ENCODE data around the gene LHPP. TPM values are rescaled to one million over a fixed set of nuclear protein-coding genes. Genes with fewer than 3 reads are reported as not detected.

Gene LHPP
- polyA plus RNA-seq, 3 donors = 19.1 to 24.0 (median 20.0) TPM

GRCh38 chr10:124469956-124470484 is 8.4 kb downstream of the LHPP start:
- no peak for DNase-seq (ENCODE audit: low read depth in 3 of 3, low spot score in 2 of 3)

DNA sequence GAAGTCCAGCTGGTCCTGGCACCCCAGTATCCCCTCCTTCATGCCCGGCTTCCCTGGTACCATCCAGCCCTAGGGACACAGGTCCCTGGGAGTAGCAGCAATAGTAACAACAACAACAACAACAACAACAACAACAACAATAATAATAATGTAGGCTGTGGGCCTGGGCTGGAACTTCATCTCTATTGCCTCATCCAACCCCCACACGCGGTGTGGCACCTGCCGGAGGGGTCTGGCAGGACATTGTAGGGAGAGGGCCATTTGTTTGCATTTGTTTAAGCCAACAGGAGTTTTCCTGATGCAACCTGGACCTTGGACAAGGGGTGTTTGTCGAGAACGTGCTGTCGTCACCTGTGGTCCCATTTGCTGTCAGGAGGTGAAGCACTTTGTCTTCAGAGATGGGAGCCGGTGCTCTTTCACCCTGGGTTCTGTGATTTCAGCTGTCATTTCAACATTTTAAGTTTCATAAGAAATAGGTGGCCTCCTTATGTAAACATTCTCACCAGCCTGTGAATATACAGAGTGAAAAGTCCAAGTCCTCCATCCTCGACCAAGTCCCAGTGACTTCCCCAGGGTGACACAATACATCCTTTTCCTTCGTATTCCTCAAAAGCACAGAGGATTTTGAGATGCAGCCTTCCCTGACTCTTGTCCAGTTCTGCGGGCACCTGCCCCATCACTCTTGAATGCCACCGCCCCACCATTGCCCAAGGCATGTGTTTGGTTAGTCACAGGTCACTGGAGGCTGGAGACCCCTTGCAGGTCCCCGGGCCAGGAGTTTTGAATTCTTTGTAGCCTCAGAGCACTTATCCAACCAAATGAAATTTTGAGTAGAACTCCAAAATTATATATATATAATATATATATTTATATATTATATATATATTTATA is 9.2 kb downstream of the LHPP start:
- no peak for DNase-seq (ENCODE audit: low read depth in 3 of 3, low spot score in 2 of 3)

DNA sequence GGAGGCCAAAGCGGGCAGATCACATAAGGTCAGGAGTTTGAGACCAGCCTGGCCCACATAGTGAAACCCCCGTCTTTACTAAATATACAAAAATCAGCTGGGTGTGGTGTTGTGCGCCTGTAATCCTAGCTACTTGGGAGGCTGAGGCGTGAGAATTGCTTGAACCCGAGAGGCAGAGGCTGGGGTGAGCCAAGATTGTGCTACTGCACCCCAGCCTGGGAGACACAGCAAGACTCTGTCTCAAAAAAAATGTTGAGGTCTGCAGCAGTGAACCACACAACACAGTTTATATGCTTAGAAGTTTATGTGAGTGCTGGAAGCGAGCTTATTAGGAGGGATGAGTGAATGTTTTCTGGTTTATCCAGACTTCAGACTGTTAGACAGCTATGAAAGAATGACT is 10.4 kb downstream of the LHPP start:
- no peak for DNase-seq (ENCODE audit: low read depth in 3 of 3, low spot score in 2 of 3)

GRCh38 chr10:124473070-124473469 is 11.4 kb downstream of the LHPP start:
- no peak for DNase-seq (ENCODE audit: low read depth in 3 of 3, low spot score in 2 of 3)

DNA sequence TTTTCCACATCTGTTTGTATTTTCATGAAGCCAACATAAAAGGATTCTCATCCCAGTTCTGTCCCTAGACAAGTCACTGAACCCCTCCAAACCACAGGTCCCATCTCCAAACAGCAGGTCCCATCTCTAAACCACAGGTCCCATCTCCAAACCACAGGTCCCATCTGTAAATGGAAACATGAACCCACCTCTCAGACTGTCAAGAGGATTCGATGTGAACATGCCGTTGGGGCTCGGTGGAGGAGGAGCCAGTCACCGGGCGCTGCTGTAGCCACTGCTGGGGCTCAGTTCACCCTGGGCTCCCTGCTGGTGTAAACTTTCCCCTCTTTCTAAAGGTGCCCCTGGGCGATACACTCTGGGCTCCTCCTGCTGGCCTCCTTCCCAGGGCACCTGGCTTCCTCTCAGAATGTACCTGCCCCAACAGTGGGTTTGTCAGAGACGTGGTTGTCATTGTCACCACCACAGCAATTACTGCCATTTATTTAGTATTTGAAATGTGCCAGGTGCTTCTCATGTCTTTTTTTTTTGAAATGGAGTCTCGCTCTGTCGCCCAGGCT is 13.0 kb downstream of the LHPP start:
- no peak for DNase-seq (ENCODE audit: low read depth in 3 of 3, low spot score in 2 of 3)

DNA sequence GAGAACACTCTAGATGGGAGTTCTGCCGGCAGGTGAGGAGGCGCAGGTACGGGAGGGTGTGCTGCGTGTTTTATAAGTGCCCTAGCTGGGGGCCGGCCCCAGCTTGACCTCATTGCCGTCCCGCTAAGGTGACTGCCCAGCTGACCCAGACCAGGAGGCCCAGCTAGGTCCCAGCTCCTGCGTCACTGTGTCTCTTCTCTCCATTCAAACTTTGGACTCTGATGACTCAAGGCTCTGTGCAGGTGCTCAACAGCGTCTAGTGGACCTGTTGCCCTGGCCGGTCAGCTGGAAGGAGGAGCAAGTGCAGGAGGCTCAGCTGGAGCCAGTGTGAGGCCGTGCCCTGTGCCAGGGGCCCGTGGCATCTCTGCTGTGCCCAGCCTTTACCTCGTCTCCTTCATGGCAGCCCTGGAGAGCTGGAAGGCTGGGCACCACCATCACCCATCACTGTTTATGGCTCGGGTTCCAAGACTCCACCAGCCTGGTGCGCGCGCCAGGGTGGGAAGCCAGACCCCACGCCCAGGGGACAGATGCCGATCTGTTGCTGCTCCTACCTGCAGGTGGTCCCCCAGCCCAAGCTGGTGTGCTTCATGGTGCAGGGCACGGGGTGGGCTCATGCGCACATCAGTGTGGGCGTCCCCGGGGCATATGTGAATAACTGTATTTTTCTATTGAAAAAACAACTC is 14.6 kb downstream of the LHPP start:
- DNase-seq (ENCODE audit: low read depth in 3 of 3, low spot score in 2 of 3) = no peak

GRCh38 chr10:124477614-124478363 is 16.2 kb downstream of the LHPP start:
- no peak for DNase-seq (ENCODE audit: low read depth in 3 of 3, low spot score in 2 of 3)

DNA sequence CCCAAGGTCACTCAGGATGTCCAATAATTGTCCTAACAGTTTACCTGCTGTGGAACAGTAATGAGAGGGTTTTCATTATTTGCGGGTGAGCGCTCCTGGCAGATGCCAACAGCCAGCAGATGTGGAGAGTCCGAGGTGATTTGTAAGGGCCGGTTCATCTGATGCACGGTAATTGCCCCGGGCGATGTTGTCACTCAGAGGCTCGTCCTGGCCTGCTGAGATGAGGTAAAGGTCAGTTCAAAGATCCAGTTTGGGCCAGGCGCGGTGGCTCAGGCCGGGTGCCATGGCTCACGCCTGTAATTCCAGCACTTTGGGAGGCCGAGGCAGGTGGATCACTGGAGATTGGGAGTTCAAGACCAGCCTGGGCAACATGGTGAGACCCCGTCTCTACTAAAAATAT is 16.9 kb downstream of the LHPP start:
- DNase-seq (ENCODE audit: low read depth in 3 of 3, low spot score in 2 of 3) = no peak

DNA sequence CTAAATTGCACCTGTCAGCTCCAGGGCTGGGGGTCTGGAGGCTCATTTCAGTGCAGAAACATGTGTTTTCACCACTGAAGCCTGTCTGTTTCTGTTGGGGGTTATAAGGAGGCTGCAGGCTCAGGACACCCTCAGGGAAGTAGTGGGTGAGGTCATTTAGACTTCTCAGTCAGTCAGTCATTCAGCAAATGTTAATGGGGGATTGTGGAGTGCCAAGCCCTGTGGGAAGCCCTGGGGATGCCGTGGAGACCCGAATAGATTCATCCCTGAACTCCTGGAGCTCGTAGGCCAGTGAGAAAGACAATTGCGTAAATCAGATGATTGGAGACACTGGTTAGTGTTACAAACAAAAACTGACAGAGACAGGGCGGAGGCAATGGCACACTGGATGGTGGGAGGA is 19.2 kb downstream of the LHPP start:
- DNase-seq (ENCODE audit: low read depth in 3 of 3, low spot score in 2 of 3) = no peak

- no peak for DNase-seq (ENCODE audit: low read depth in 3 of 3, low spot score in 2 of 3)
Observed at GRCh38 chr10:124481717-124482116, 20.1 kb downstream of the LHPP start.

- no peak for DNase-seq (ENCODE audit: low read depth in 3 of 3, low spot score in 2 of 3)
Observed at GRCh38 chr10:124482236-124482800, 20.7 kb downstream of the LHPP start.

- no peak for DNase-seq (ENCODE audit: low read depth in 3 of 3, low spot score in 2 of 3)
Observed at GRCh38 chr10:124482876-124483275, 21.3 kb downstream of the LHPP start.

- DNase-seq (ENCODE audit: low read depth in 3 of 3, low spot score in 2 of 3) = no peak
Observed at GRCh38 chr10:124484031-124484430, 22.4 kb downstream of the LHPP start.

- DNase-seq (ENCODE audit: low read depth in 3 of 3, low spot score in 2 of 3) = no peak
Observed at GRCh38 chr10:124484661-124485060, 23.0 kb downstream of the LHPP start.

- DNase-seq (ENCODE audit: low read depth in 3 of 3, low spot score in 2 of 3) = no peak
Observed at GRCh38 chr10:124486635-124487034, 25.0 kb downstream of the LHPP start.

- DNase-seq (ENCODE audit: low read depth in 3 of 3, low spot score in 2 of 3) = no peak
Observed at GRCh38 chr10:124491105-124491504, 29.5 kb downstream of the LHPP start.

- no peak for DNase-seq (ENCODE audit: low read depth in 3 of 3, low spot score in 2 of 3)
Observed at GRCh38 chr10:124492266-124492665, 30.6 kb downstream of the LHPP start.

GRCh38 chr10:124493214-124493882 is 31.7 kb downstream of the LHPP start:
- no peak for DNase-seq (ENCODE audit: low read depth in 3 of 3, low spot score in 2 of 3)

- no peak for DNase-seq (ENCODE audit: low read depth in 3 of 3, low spot score in 2 of 3)
Observed at GRCh38 chr10:124494046-124494807, 32.6 kb downstream of the LHPP start.

Measured in right renal cortex interstitium (tissue), 3 donors.